ENCODE measurements around the gene PTGIS. TPM values are rescaled to one million over a fixed set of nuclear protein-coding genes. Genes with fewer than 3 reads are reported as not detected.

The PTGIS gene
- total and polyA plus RNA-seq, 2 donors (not counting 1 experiment from before 2014, with no cell fraction given), result not detected

DNA sequence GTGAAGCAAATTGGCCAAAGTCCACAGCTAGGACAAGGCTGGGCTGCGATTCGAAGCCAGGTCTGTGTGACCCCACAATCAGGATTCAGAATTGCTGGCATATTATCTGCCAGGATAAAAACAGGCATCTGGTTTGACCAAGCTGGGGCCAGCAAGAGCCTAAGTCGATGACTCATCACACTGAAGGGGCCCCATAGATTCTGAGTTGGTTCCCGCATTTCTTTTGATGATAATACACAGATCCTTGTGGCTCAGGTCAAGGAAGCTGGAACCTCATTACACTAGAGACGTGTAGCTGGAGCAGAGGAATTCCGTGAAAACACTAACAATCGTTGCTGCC is 92.0 kb downstream of the PTGIS start:
- intact Hi-C loops (cut with micrococcal nuclease), result no loop called here
- WGBS (ENCODE audit: insufficient coverage), result 85% methylated on average over 7 of the region's 7 CpGs
- Histone ChIP-seq H2AFZ (ENCODE audit: insufficient read depth, low read depth, low read length, poor library complexity, severe bottlenecking) (no peak overlapping the region), H3K4me1 (ENCODE audit: control insufficient read depth in 2 of 2, insufficient read depth in 2 of 2, low read length in 2 of 2) (no peaks in the 10 kb centered on the region), H3K27ac (ENCODE audit: low read length in 2 of 2) (no peak overlapping the region), H3K4me2 (replicated peaks; ENCODE audit: low read depth, low read length, poor library complexity, severe bottlenecking) (no peak overlapping the region), H3K9ac (ENCODE audit: low read length) (no peak overlapping the region), H4K20me1 (ENCODE audit: control insufficient read depth, insufficient read depth, low read length, poor library complexity, severe bottlenecking) (no peaks in the 10 kb centered on the region), H3K27me3 (replicated peaks in 1 of 4; ENCODE audit: control extremely low read depth in 1 of 4, control insufficient read depth in 3 of 4, insufficient read depth in 4 of 4, low read length in 3 of 4) (peaks cover 0 to 10% (median 4%) of the 10 kb centered on the region in 4 experiments), H3K79me2 (ENCODE audit: control insufficient read depth, insufficient read depth, low read length) (no peaks in the 10 kb centered on the region), H3K36me3 (replicated peaks in 1 of 2; ENCODE audit: control extremely low read depth in 1 of 2, control insufficient read depth in 1 of 2, extremely low read depth in 1 of 2, insufficient read depth in 2 of 2, low read length in 1 of 2) (no peaks in the 10 kb centered on the region), H3K9me3 (ENCODE audit: control extremely low read depth in 1 of 3, control insufficient read depth in 2 of 3, insufficient read depth in 1 of 3, low read length in 2 of 3) (peaks cover 0 to 10% (median 0%) of the 10 kb centered on the region in 3 donors), H3K4me3 (ENCODE audit: control extremely low read depth in 1 of 5, extremely low read depth in 1 of 5, insufficient read depth in 1 of 5, low read depth in 2 of 5, low read length in 4 of 5) (no peak overlapping the region)
- DNase-seq, result no peak
- ATAC-seq (ENCODE audit: low read depth), result no peak
- ChIA-PET CTCF (no interaction called here), POLR2A (no interaction called here)
- Mint-ChIP-seq H3K4me3 (no peak overlapping the region), H3K4me1 (no peaks in the 10 kb centered on the region), H3K9me3 (ENCODE audit: insufficient read depth) (no peaks in the 10 kb centered on the region), H3K27me3 (peaks cover 55% of the 10 kb centered on the region), H3K27ac (no peak overlapping the region)
- TF ChIP-seq CTCF (IDR thresholded peaks at IDR 0.05) (no peak), EZH2 (IDR thresholded peaks at IDR 0.05; ENCODE audit: borderline replicate concordance, insufficient read depth, low read depth, low read length, poor library complexity, severe bottlenecking) (no peak)

GRCh38 chr20:49475292-49476015 is 92.5 kb downstream of the PTGIS start:
- ATAC-seq (ENCODE audit: low read depth) (no peak), DNase-seq (no peak)
- Histone ChIP-seq H3K36me3 (replicated peaks in 1 of 2; ENCODE audit: control extremely low read depth in 1 of 2, control insufficient read depth in 1 of 2, extremely low read depth in 1 of 2, insufficient read depth in 2 of 2, low read length in 1 of 2) (no peaks in the 10 kb centered on the region), H3K4me2 (replicated peaks; ENCODE audit: low read depth, low read length, poor library complexity, severe bottlenecking) (no peak overlapping the region), H3K4me3 (ENCODE audit: control extremely low read depth in 1 of 5, extremely low read depth in 1 of 5, insufficient read depth in 1 of 5, low read depth in 2 of 5, low read length in 4 of 5) (no peak overlapping the region), H3K9ac (ENCODE audit: low read length) (no peak overlapping the region), H3K79me2 (ENCODE audit: control insufficient read depth, insufficient read depth, low read length) (no peaks in the 10 kb centered on the region), H4K20me1 (ENCODE audit: control insufficient read depth, insufficient read depth, low read length, poor library complexity, severe bottlenecking) (no peaks in the 10 kb centered on the region), H3K27me3 (replicated peaks in 1 of 4; ENCODE audit: control extremely low read depth in 1 of 4, control insufficient read depth in 3 of 4, insufficient read depth in 4 of 4, low read length in 3 of 4) (peaks cover 0 to 11% (median 4%) of the 10 kb centered on the region in 4 experiments), H3K4me1 (ENCODE audit: control insufficient read depth in 2 of 2, insufficient read depth in 2 of 2, low read length in 2 of 2) (no peaks in the 10 kb centered on the region), H3K9me3 (ENCODE audit: control extremely low read depth in 1 of 3, control insufficient read depth in 2 of 3, insufficient read depth in 1 of 3, low read length in 2 of 3) (peaks cover 0 to 10% (median 0%) of the 10 kb centered on the region in 3 donors), H3K27ac (ENCODE audit: low read length in 2 of 2) (no peak overlapping the region), H2AFZ (ENCODE audit: insufficient read depth, low read depth, low read length, poor library complexity, severe bottlenecking) (no peak overlapping the region)
- intact Hi-C loops (cut with micrococcal nuclease), result no loop called here
- no peak overlapping the region for H3K4me3 Mint-ChIP-seq
- peaks cover 55% of the 10 kb centered on the region for H3K27me3 Mint-ChIP-seq
- no peak overlapping the region for H3K27ac Mint-ChIP-seq
- ChIA-PET CTCF (no interaction called here), POLR2A (no interaction called here)
- no peaks in the 10 kb centered on the region for H3K9me3 Mint-ChIP-seq (ENCODE audit: insufficient read depth)
- no peak for TF ChIP-seq EZH2 (IDR thresholded peaks at IDR 0.05; ENCODE audit: borderline replicate concordance, insufficient read depth, low read depth, low read length, poor library complexity, severe bottlenecking)
- H3K4me1 Mint-ChIP-seq, result no peaks in the 10 kb centered on the region
- 85% methylated on average over 6 of the region's 6 CpGs for WGBS (ENCODE audit: insufficient coverage)
